IMR-90 (cell line): ENCODE results near the gene PRKN.
"Not testable (repeated sequence)": the region's sequence is repeated elsewhere in the genome, so short reads cannot be mapped to it uniquely, and the experiment has no call there.

ENCODE experiments used
- CEBPB ChIP-seq: IDR thresholded peaks from 2 replicates; pipeline ENCODE4 v1.6.1; 2012; ENCODE audit warnings: low read depth, low read length, improper control_type of control experiment
- CHD1 ChIP-seq: IDR thresholded peaks from 2 replicates; pipeline ENCODE4 v1.6.1; 2012; ENCODE audit warnings: low read depth, low read length, improper control_type of control experiment
- FOS ChIP-seq: fragments of 150-350 bp; IDR thresholded peaks from 2 replicates; pipeline ENCODE4 v1.6.1; 2016; ENCODE audit warnings: low read depth, low read length
- MAFK ChIP-seq: IDR thresholded peaks from 2 replicates; pipeline ENCODE4 v1.6.1; 2012; ENCODE audit warnings: low read depth, low read length, improper control_type of control experiment
- MAZ ChIP-seq: IDR thresholded peaks from 2 replicates; pipeline ENCODE4 v1.6.1; 2012; ENCODE audit warnings: low read depth, mild to moderate bottlenecking, low read length, improper control_type of control experiment, moderate library complexity, borderline replicate concordance
- MXI1 ChIP-seq: IDR thresholded peaks from 2 replicates; pipeline ENCODE4 v1.6.1; 2012; ENCODE audit warnings: low read depth, mild to moderate bottlenecking, low read length, moderate library complexity, borderline replicate concordance
- POLR2A ChIP-seq: IDR thresholded peaks from 2 replicates; pipeline ENCODE4 v1.6.1; 2012; ENCODE audit warnings: mild to moderate bottlenecking, low read depth, low read length
- RAD21 ChIP-seq: IDR thresholded peaks from 2 replicates; pipeline ENCODE4 v1.6.1; 2012; ENCODE audit warnings: low read length, improper control_type of control experiment
- RCOR1 ChIP-seq: IDR thresholded peaks from 2 replicates; pipeline ENCODE4 v1.6.1; 2012; ENCODE audit warnings: mild to moderate bottlenecking, low read length, improper control_type of control experiment; ENCODE audit not compliant: insufficient replicate concordance
- RFX5 ChIP-seq: IDR thresholded peaks from 2 replicates; pipeline ENCODE4 v1.8.0; 2012; ENCODE audit warnings: low read depth, mild to moderate bottlenecking, low read length, moderate library complexity
- SMC3 ChIP-seq: fragments of 150-350 bp; IDR thresholded peaks from 2 replicates; pipeline ENCODE4 v1.6.1; 2016; ENCODE audit warnings: low read depth, mild to moderate bottlenecking, antibody characterized with exemption, low read length, moderate library complexity
- USF2 ChIP-seq: fragments of 150-350 bp; IDR thresholded peaks from 2 replicates; pipeline ENCODE4 v1.6.1; 2017; ENCODE audit warnings: mild to moderate bottlenecking, antibody characterized with exemption, low read length, low read depth
- TF ChIP-seq, protein P1 (sequence below): fragments of 150-350 bp; IDR thresholded peaks from 2 replicates; pipeline ENCODE4 v1.6.1; 2016; ENCODE audit warnings: low read depth, mild to moderate bottlenecking, low read length, moderate library complexity, borderline replicate concordance
- TF ChIP-seq, protein P2 (sequence below): conservative IDR thresholded peaks from 2 replicates; pipeline ENCODE4 v1.5.1; 2012; ENCODE audit warnings: mild to moderate bottlenecking, low read depth, low read length, improper control_type of control experiment

DNA sequence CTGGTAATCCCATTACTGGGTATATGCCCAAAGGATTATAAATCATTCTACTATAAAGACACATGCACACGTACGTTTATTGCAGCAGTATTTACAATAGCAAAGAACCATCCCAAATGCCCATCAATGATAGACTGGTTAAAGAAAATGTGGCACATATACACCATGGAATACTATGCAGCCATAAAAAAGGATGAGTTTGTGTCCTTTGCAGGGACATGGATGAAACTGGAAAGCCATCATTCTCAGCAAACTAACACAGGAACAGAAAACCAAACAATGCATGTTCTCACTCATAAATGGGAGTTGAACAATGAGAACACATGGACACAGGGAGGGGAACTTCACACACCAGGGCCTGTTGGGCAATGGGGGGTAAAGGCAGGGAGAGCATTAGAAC, 866.5 kb downstream of the PRKN start:
- not testable (repeated sequence) for TF ChIP-seq RAD21, SMC3, POLR2A, RFX5, MXI1, CHD1, USF2, CEBPB, FOS, MAFK, RCOR1, MAZ
- TF ChIP-seq, protein P1, sequence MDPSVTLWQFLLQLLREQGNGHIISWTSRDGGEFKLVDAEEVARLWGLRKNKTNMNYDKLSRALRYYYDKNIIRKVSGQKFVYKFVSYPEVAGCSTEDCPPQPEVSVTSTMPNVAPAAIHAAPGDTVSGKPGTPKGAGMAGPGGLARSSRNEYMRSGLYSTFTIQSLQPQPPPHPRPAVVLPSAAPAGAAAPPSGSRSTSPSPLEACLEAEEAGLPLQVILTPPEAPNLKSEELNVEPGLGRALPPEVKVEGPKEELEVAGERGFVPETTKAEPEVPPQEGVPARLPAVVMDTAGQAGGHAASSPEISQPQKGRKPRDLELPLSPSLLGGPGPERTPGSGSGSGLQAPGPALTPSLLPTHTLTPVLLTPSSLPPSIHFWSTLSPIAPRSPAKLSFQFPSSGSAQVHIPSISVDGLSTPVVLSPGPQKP: not testable (repeated sequence)
- TF ChIP-seq, protein P2, sequence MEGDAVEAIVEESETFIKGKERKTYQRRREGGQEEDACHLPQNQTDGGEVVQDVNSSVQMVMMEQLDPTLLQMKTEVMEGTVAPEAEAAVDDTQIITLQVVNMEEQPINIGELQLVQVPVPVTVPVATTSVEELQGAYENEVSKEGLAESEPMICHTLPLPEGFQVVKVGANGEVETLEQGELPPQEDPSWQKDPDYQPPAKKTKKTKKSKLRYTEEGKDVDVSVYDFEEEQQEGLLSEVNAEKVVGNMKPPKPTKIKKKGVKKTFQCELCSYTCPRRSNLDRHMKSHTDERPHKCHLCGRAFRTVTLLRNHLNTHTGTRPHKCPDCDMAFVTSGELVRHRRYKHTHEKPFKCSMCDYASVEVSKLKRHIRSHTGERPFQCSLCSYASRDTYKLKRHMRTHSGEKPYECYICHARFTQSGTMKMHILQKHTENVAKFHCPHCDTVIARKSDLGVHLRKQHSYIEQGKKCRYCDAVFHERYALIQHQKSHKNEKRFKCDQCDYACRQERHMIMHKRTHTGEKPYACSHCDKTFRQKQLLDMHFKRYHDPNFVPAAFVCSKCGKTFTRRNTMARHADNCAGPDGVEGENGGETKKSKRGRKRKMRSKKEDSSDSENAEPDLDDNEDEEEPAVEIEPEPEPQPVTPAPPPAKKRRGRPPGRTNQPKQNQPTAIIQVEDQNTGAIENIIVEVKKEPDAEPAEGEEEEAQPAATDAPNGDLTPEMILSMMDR: not testable (repeated sequence)
